NCI-H2196 treated with DMSO at 0.1 percent for 48 hours (cell line): ENCODE data around the gene CDH3.
A peak's percentile ranks its signal among the peaks of the same experiment; 100 is the strongest.
"Not testable (repeated sequence)": the region's sequence is repeated elsewhere in the genome, so short reads cannot be mapped to it uniquely, and the experiment has no call there.

Source experiments
- DNase-seq: peaks from one replicate; lab custom pipeline; 2025; ENCODE audit not compliant: unreplicated experiment; lab: John Stamatoyannopoulos, UW

CDH3 gene

GRCh38 chr16:68698091-68698490 lies 53.0 kb downstream of the CDH3 start:
- no peak for DNase-seq

GRCh38 chr16:68700120-68700519 lies 55.0 kb downstream of the CDH3 start:
- DNase-seq = no peak

- no peak for DNase-seq
These were observed 55.7 kb downstream of the CDH3 start for GRCh38 chr16:68700831-68701230.

- DNase-seq = peak; percentile 46
These were observed 59.2 kb downstream of the CDH3 start for GRCh38 chr16:68704232-68704867.

- no peak for DNase-seq
These were observed 62.4 kb downstream of the CDH3 start for GRCh38 chr16:68707340-68708152.

GRCh38 chr16:68710211-68710610 lies 65.1 kb downstream of the CDH3 start:
- no peak for DNase-seq

GRCh38 chr16:68711421-68712139 lies 66.5 kb downstream of the CDH3 start:
- no peak for DNase-seq

GRCh38 chr16:68713361-68713760 lies 68.3 kb downstream of the CDH3 start:
- DNase-seq = no peak

- no peak for DNase-seq
These were observed 70.4 kb downstream of the CDH3 start for GRCh38 chr16:68715471-68715870.

GRCh38 chr16:68716516-68716915 lies 71.4 kb downstream of the CDH3 start:
- not testable (repeated sequence) for DNase-seq

GRCh38 chr16:68717684-68718083 lies 72.6 kb downstream of the CDH3 start:
- DNase-seq = no peak

GRCh38 chr16:68718590-68718989 lies 73.5 kb downstream of the CDH3 start:
- DNase-seq = no peak

- DNase-seq = no peak
These were observed 74.9 kb downstream of the CDH3 start for GRCh38 chr16:68719993-68720489.

- DNase-seq = no peak
These were observed 77.3 kb downstream of the CDH3 start for GRCh38 chr16:68722119-68723024.

GRCh38 chr16:68724797-68725196 lies 79.7 kb downstream of the CDH3 start:
- no peak for DNase-seq

GRCh38 chr16:68728523-68728922 lies 83.4 kb downstream of the CDH3 start:
- no peak for DNase-seq

GRCh38 chr16:68731637-68732036 lies 86.5 kb downstream of the CDH3 start:
- no peak for DNase-seq

GRCh38 chr16:68732042-68732680 lies 87.1 kb downstream of the CDH3 start:
- no peak for DNase-seq

GRCh38 chr16:68732741-68733399 lies 87.8 kb downstream of the CDH3 start:
- DNase-seq = no peak

GRCh38 chr16:68733570-68733969 lies 88.5 kb downstream of the CDH3 start:
- no peak for DNase-seq
